Stimulated activated CD4-positive, alpha-beta T cell treated with anti-CD3 and anti-CD28 coated beads, TNF-alpha, amount 100 ng/mL, for 4 hours (primary cell): ENCODE measurements around the gene RAB22A.
"Not testable (repeated sequence)": the region's sequence is repeated elsewhere in the genome, so short reads cannot be mapped to it uniquely, and the experiment has no call there.

Source experiments
- DNase-seq, 3 experiments: peaks; one replicate each; pipeline ENCODE4 v3.0.0-alpha.2; 2020; ENCODE audit warnings: low read depth in 3 of 3

RAB22A gene

DNA sequence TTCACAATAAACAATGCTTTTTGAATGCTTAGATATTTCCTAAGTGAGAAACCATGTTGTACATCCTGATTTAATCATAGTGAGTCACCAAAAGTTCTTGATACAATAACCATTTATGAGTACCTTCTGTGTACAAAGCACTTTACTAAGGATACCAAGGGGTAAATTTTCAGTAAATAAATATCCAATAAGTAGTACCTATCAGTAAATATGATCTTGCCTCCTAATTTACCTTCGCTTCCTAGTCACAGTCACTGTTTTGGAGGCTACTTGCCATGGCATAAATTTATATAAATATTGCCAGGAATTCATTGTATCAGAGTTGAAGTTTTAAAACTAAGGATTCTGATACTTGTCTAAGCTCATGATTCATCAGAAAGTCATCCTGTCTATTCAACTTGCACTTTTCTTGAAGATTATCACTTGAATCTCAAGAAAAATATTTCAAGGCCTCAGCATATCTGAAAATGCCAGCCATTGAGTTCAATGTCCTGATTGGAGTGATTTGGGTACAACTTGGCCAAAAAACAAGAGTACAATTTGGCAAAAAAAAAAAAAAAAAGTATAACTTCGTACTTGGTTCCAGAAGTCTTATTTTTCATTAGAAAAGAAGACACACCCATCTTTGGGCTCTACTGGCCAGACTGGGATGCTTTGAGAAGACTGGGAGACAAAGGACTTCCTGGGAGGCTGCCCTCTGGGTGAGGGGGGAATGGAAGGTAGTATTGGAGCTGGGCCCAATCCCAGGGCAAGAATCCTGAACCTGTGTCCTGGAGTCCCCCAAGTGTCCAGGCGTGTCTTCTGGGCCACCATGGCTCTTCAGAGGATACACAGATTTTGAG, 32.8 kb downstream of the RAB22A start:
- no peak for DNase-seq

DNA sequence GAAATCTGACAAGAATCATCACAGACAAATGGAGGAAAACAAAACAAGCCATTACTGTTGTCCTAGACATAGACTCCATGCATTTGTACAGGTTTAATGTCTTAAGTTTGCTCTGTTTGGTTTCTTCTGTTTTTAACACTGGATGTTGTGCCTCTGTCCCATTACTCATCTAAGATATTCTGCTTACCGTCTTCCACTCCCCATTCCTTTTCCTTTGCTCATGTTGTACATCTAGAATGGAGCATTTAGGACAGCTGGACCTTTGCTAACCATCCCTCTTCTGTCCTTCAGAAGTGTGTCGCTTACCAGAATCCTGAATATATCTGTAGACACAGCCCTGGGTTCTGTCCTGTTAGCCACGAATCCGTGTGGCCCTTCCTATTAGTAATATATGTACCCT, 35.2 kb downstream of the RAB22A start:
- DNase-seq, result no peak

DNA sequence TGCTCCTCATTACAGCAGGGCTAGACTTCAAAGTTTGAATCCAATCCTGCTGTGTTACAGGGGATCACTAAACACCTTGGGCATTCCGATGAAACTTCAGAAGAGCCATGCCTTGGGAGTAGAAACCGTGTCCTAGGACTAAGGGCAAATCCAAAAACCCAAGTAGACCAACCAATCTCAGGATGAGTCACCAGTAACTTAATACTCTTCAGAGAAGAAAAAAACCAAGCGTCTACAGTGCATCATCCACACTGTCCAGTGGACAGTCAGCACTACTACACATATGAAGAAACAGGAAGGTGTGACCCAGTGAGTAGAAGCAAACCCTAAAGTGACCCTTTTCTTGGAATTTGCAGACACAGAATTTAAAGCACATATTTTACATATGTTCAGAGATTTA, 40.1 kb downstream of the RAB22A start:
- DNase-seq, result no peak

DNA sequence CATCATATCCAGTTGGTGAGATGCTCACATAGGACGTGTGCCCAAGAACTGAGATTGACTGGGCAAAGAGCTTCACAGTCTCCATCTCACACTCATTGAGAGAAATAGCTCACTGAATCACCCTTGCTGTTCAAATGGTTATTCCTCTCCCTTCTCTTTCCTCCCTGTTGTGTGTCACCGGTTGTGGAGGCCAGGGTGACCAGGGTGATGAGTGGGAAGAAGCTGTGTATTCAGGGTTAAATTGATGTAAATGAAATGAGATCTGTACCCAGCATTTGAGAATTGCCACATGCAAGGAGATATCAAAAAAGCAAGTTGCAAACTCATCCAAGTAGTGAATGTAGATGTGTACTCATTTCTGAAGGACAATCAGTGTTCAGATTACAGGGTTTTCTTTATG, 43.0 kb downstream of the RAB22A start:
- DNase-seq, result no peak

DNA sequence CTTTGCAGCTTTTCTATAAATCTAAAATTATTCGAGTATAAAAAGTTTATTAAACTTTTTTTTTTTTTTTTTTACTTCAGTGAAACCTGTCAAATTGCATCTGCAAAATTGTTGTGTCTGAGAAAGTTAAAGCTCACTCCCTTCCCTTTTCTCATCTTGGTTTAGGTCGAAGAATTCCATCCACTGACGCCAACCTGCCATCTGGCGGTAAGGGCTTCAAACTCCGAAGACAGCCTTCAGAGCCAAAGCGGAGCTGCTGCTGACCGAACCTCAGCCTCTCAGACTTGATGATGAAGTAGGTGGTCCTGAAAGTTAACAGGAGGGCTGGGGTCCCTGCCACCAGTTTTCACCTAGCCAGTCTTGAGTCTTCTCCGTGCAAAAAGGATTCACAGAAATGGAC, 49.9 kb downstream of the RAB22A start:
- no peak for DNase-seq

DNA sequence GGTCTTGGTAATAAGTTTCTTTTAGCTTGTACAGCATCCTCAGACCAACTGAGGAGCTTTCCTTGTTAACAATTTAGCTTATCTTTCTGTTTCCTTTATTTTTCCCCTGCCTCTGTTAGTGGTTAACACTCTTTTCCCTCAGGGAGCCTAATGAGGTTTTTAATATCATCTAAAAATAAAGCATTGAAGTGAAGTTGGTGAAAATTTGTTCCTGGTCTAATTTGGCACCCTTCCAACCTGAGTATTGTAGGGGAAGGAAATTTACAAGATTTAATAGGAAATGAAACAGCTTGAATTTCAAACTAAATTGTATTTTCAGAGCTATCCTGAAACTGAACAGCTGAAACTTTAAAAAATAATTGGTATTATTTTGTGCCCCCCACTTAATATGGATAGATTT, 51.4 kb downstream of the RAB22A start:
- DNase-seq, result no peak

DNA sequence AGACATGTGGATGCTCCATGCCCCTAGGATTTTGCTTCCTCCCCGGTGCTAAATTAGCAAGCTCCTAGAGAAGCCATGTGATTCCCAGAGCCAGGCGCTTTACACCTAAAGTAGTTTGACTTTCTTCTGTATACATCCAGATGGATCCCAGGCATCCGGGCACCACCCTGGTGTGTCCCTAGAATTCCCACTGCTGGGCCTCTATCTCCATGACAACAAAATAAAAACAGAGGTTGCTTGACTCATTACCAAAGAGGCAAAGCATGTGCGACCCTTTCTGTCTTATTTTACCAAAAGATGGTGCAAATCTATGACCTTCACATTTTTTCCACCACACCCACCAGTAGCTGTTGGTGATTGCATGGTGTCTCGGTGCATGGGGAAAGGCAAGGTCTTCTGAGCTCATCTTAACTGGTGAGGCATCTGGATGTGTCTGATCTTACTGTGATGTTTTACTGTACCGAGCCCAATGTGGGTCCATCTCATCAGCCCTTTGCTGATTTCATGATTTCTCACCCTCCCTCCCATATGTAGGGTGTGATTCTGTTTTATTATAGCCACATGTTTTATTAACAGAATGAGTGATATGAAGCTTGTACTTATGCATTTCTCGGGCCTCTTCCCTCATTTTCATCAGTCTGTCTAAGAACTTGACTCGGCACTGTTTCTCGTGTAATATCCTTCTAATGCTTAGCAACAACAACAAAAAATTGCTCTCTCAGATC, 52.1 kb downstream of the RAB22A start:
- DNase-seq, result no peak

DNA sequence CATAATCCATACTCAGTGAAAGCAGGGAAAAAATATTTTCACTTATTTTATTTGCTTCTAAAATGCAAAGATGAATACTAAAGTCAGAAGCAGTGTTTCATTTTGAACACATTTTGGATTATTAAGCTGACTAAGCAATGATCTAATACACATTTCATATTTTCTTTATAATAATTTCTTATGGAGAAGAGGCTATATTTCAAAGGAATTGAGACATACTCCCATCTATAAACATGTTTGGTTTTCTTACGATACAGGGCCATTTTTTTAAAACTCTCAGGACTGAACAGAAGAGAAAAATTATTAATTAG, 52.6 kb downstream of the RAB22A start:
- no peak for DNase-seq

DNA sequence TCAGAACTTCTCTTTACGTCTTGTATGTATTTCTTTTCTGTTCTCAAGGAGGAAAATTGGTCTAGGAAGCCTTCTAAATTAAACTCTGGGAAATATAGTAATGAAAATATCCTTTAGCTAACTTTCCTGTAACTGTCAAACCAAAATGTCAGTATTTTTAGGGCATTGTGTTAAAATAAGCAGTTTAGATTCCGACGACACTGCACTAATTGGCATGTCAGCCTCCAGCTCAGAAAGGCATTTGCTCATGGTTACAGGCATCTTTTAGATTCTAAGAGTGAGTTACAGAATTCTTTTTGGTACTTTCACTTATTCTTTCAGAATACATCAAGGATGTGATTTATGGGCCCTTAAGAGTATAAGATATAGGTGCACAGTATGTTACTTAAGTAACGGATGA, 53.5 kb downstream of the RAB22A start:
- DNase-seq, result no peak

DNA sequence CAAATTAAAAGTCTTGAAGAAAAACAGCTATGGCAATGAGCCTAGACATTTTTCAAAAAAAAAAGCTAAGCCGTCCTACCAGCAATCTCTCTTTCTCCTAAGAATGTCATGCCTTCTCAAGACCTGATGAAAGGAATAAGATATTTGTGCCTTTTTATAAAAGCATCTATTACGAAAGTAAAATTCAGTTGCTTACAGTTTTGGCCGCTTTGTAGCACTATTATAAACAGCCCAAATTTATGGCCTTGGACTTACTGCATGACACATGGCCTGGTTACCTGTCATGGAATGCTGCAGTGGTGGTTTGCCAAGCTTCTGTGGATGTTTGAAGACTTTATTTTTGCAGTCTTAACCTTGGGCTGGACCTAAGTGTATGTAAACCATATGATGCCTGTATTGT, 57.4 kb downstream of the RAB22A start:
- no peak for DNase-seq

DNA sequence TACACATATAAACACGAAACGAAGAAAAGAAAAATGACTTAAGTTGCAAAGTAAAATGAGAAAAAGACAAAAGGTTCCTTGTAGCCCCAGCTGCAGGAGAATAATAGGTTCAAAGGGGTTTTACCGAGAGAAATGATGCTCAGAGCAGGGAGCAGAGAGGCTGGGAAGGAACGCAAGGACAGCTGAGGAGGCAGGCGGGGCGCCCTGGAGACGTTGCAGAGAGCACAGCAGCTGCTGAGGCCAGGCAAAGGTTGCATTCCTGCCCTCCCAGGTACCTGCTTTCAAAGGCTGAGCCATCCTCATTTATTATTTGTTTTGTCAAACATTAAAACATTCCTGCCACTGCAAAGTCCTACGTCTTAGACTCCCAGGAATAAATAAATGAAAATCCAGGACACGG, 63.3 kb downstream of the RAB22A start:
- DNase-seq, result no peak

DNA sequence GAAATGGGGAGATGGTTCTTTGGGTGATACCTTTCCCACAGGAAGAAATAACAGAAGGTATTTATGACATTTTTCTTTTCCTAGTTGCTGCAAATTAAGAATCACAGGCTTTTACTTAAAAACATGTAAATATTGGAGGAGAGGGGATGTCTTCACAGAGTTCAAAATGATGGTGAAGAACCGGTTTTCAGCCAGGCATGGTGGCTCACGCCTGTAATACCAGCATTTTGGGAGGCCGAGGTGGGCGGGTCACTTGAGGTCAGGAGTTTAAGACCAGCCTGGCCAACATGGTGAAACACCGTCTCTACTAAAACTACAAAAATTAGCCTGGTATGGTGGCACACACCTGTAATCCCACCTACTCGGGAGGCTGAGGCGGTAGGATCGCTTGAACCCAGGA, 63.8 kb downstream of the RAB22A start:
- not testable (repeated sequence) for DNase-seq

DNA sequence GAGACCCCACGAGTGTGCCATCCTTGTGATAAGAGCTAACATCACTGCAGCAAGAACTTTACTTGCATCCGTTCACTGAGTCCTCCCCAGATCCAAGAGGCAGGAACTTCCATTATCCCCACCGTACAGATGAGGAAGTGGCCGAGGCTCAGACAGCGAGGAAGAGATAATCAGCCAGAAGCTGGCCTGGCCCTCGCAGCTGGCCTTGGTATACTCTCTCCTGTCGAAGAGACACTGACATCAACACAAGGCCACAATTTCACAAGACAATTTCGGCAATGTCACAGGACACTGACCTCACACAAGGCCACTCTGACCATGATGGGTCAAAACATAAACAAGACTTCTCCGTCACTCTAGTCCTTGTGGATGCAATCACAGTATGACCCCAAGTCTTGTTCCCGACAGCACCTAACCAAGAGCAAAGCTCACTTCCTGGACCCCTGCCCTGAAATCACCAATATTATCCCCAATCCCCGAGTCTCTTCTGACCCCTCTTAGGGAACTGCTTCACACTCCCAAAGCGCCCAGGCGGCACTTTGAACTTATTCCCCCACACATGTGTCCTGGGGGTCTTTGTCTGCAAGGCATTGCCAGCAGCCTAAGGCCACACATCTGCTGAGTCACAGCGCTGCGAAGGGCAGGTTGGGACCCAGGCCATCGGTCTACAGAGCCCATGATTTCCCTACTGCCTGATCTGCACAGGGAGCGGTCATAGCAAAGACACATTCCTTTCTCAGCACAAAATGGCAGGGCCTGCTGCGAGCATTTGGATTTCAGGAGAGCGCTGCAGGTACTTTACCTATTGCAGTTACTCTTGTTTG, 64.7 kb downstream of the RAB22A start:
- DNase-seq, result no peak

DNA sequence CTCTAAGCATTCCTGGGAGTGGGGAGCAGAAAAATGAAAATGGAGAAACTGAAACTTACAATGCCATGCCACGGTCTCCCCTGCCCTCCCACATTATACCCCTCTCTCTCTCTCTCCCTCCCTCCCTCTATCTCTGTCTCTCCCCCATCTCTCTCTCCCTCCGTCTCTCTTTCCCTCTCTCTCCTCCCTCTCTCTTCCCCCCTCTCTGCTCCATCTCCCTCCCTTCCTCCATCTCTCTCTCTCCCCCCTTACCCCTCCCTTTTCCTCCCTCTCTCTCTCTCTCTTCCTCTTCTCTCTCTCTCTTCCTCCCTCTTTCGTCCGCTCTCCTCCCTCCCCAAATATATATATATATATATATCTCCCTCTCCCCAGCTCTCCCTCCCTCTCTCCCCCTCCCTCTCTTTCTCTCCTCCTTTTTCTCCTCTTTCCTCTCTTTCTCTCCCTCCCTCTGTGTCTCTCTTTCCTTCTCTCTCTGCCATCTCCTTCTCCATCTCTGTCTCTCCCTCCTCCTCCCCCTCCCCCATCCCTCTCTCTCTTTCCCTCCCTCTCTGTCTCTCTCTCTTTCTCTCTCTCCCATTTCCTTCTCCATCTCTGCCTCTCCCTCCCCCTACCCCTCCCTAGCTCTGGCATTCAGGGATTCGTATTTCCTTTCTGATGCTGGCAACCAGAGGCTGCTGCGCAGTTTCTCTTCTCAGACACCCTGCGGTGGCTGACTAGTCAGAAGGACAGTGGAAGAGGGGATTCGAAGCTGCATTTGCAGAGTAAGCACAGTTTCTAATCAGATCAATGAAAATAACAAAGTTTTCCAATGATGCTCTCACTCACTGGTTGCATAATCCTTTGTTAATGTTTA, 65.6 kb downstream of the RAB22A start:
- no peak for DNase-seq

DNA sequence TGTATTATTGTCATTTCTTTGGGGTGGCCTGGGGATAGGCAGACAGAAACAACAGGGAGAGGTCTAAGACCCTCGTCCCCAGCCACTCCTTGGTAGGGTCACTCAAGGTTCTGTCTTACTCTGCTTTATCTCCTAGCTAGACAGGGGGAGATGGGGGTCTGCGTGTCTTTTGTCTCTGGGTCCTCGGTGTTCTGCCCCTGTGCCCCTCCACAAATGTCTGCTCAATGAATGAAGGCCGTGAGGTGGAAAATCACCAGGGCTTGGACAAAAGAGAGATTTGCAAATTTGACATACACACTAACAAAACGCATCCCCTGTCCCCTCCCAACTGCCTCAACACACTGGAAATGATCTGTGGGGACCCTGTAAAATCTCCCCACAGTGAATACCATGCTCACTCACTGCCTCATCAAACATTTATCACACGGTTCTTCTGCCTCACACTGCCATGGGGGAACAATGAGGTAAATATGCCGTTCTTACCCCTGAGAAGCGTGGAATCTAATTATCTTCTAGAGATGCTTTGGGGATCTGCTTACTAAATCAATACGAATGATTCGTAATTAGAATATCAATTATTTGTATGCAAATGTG, 66.3 kb downstream of the RAB22A start:
- no peak for DNase-seq

DNA sequence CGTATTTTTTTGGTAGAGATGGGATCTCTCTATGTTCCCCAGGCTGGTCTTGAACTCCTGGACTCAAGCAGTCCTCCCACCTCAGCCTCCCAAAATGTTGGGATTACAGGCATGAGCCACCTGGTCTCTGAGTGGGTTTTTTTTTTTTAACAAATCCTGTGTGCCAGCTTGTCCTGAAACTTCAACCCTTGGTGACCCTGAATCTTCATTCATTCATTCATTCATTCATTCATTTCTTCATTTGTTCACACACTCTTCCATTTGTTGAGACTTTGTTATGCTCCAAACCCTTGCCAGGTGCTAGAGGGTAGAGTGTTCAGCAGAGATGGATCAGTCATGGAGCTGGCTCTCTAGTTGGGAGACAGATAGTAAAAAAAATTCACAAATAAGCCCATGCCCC, 67.5 kb downstream of the RAB22A start:
- no peak for DNase-seq

DNA sequence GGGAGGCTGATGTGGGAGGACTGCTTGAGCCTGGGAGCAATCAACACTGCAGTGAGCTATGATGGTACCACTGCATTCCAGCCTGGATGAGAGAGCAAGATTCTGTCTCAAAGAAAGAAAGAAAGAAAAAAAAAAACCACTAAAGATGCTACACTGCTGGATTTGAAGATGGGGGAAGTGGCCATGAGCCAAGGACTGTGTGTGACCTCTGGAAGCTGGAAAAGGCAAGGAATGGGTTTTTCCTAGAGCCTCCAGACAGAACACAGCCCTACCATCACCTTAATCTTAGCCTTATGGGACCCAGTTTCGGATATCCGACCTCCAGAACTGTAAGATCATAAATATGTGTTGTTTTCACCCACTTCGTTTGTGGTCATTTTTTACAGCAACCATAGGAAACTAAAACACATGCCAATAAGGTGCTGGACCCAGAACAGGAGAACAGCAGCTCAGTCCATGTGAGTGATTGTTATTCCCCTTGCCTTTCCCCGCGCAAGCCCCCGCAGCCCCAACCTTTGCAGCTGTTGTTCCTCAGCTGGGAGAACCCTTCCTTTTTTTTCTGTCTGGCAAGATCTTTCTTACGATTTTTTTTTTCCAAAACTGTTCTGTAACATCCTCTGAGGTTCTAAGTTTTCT, 68.4 kb downstream of the RAB22A start:
- no peak for DNase-seq

DNA sequence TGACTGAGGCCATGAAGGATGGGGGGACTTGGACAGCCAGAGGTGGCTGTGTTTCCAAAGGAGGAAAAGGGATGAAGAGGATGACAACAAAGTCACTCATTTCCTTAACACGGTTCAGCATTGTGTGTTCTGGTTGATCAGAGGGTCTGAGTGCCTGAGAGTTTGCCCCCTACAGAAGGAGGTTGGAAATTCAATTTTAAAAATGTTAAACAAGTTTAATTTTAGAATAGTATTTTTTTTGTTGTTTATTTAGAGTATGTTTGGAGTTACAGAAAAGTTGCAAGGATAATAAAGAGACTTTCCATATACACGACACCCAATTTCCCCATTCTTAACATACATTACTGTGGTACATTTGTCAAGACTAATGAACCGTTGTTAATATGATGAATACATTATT, 69.2 kb downstream of the RAB22A start:
- DNase-seq, result no peak

DNA sequence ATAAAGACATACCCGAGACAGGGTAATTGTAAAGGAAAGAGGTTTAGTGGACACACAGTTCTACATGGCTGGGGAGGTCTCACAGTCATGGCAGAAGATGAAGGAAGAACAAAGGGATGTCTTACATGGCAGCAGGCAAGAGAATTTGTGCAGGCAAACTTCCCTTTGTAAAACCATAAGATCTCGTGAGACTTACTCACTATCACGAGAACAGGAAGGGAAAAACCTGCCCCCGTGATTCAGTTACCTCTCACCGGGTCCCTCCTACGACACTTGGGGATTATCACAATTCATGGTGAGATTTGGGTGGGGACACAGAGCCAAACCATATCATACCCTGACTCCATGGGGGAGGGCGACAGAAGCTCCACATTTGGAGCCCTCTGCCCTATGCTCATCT, 72.1 kb downstream of the RAB22A start:
- DNase-seq, result no peak

DNA sequence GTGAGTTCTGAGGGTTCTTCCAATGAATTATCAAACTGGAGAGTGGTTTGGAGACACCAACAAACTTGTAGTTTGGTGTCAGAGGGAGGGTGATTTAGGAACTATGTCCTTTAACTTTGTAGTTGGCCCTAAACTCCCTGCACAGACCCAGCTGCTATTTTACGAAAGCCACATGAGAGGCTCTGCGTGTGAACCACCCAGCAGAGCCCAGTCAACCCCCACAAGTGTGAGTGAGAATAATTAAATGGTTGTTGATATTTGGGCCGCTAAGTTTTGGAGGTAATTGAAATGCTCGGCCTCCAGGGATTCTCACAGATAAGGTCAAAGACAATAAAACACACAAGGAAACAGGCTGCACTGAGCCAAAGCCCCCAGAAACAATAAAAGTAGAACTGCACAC, 72.6 kb downstream of the RAB22A start:
- DNase-seq, result no peak

DNA sequence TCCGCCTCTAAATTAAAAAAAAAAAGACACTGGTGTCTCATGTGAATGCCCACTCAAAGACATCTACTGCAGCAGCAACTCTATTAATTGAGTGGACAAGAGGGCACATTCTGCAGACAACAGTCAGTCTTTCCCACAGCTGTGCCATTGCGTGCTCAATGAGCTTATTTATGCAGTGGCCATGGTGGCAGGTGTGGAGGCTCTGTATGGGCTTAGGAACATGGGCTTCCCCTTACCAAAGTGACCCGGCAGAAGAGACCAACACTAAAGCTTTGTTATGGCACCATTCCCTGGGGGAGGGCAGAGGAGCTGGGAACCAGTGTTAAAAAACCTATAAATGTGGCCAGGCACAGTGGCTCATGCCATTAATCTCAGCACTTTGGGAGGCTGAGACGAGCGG, 75.3 kb downstream of the RAB22A start:
- no peak for DNase-seq
